Testis (tissue), 3 donors: Measurements from ENCODE around the gene ZBTB5. TPM values are rescaled to one million over a fixed set of nuclear protein-coding genes. Genes with fewer than 3 reads are reported as not detected.

Experiments used
- DNase-seq: peaks from one replicate; pipeline ENCODE4 v3.0.0-alpha.2; 2019
- H3K27ac ChIP-seq, 2 donors: fragments of 200-600 bp; sonication (generic); one replicate each; pipeline ENCODE4 v1.5.1; 2019
- H3K27me3 ChIP-seq: fragments of 200-600 bp; sonication (generic); one replicate; pipeline ENCODE4 v1.5.1; 2019
- H3K36me3 ChIP-seq: fragments of 200-600 bp; sonication (generic); one replicate; pipeline ENCODE4 v1.5.1; 2017; ENCODE audit warnings: low read depth; ENCODE audit errors: missing control alignments
- H3K4me1 ChIP-seq: fragments of 200-600 bp; sonication (generic); one replicate; pipeline ENCODE4 v1.5.1; 2019
- H3K4me3 ChIP-seq, 2 donors: fragments of 200-600 bp; sonication (generic); one replicate each; pipeline ENCODE4 v1.5.1; 2017 to 2019
- H3K9me3 ChIP-seq: fragments of 200-600 bp; sonication (generic); one replicate; pipeline ENCODE4 v1.5.1; 2017
- POLR2A ChIP-seq: fragments of 450-650 bp; IDR thresholded peaks from one replicate; pipeline ENCODE4 v1.6.1; 2017; ENCODE audit warnings: antibody characterized with exemption, mild to moderate bottlenecking, moderate library complexity
- WGBS, 2 donors: methylation state at CpG; one replicate each; pipeline ENCODE4 v1.1.5; 2018; 5-methylcytosine and 5-hydroxymethylcytosine counted together
- intact Hi-C: fragments of 100-400 bp; cut with DNase I; formaldehyde crosslinking; loops from one replicate; pipeline ENCODE4 v1.15.1; 2023; ENCODE audit warnings: low total_unique reads
- polyA plus RNA-seq: library from polyadenylated mRNA; stranded (reverse); fragments of 350-450 nt; fragmentation: Illumina TruSeq; extraction: RNeasy Lipid Tissue Mini Kit (QIAGEN cat#74804); gene quantifications from one replicate; pipeline ENCODE4 v1.2.3, GENCODE V29; 2014; ENCODE audit warnings: low read depth, low replicate concordance; ENCODE audit not compliant: insufficient read depth
- total RNA-seq, 2 donors: library from RNA; depleted of rRNA; stranded (reverse); fragments of >200 nt; gene quantifications; one replicate each; pipeline ENCODE4 v1.2.3, GENCODE V29; 2016
- TF ChIP-seq, protein P1 (sequence below), 3 experiments: fragments of 450-650 bp in 2 of 3; fragments of 200-600 bp in 1 of 3; sonication (generic) in 1 of 3; IDR thresholded peaks; one replicate each; pipeline ENCODE4 v1.5.1; 2016 to 2019; ENCODE audit warnings: antibody characterized with exemption in 3 of 3, mild to moderate bottlenecking in 2 of 3, moderate library complexity in 1 of 3

ZBTB5 gene
- total and polyA plus RNA-seq, 3 donors from 2014 or later: 20.4 to 33.8 (median 28.4) TPM

DNA sequence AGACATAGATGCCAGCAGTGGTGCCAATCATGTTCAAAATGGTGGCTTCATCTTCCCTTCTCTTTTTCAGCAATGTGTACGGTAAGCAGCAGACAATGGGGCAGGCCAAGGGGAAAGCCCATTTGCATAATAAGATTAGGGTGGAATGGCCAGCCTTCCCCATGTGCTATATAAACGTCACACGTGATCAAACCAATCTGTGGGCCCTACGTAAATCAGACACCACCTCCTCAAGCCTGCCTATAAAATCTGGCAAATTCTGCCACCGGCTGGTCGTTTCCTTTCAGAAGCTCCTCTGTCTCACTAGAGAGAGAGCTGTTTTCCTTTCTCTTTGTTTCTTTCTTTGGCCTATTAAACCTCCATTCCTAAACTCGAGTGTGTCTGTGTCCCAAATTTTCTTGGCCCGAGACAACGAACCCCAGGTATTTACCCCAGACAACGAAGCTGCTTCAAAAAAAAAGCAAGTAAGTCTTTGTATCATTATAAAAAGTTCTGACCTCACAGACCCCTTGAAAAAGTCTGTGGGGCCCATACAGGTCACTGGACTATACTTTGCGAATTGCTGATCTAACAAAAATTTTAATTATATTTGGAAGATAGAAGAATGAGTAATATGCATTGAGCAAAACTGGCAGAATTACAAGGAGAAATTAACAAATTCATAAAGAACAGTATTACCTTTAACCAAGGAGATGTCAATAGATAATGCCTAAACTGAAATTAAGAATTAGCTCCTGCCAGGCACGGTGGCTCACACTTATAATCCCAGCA, 15.2 kb downstream of the ZBTB5 start:
- Histone ChIP-seq H3K4me1 (peaks cover 11% of the 10 kb centered on the region), H3K27ac (no peak overlapping the region), H3K4me3 (no peak overlapping the region), H3K27me3 (no peaks in the 10 kb centered on the region), H3K9me3 (no peaks in the 10 kb centered on the region), H3K36me3 (no peaks in the 10 kb centered on the region)
- 75 to 82% methylated on average over 12 of the region's 12 CpGs for WGBS, 2 donors
- intact Hi-C loops: no loop called here
- DNase-seq: peak; percentile 2
- TF ChIP-seq POLR2A: no peak
- TF ChIP-seq, protein P1, sequence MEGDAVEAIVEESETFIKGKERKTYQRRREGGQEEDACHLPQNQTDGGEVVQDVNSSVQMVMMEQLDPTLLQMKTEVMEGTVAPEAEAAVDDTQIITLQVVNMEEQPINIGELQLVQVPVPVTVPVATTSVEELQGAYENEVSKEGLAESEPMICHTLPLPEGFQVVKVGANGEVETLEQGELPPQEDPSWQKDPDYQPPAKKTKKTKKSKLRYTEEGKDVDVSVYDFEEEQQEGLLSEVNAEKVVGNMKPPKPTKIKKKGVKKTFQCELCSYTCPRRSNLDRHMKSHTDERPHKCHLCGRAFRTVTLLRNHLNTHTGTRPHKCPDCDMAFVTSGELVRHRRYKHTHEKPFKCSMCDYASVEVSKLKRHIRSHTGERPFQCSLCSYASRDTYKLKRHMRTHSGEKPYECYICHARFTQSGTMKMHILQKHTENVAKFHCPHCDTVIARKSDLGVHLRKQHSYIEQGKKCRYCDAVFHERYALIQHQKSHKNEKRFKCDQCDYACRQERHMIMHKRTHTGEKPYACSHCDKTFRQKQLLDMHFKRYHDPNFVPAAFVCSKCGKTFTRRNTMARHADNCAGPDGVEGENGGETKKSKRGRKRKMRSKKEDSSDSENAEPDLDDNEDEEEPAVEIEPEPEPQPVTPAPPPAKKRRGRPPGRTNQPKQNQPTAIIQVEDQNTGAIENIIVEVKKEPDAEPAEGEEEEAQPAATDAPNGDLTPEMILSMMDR (IDR thresholded peaks at IDR 0.05): no peak

DNA sequence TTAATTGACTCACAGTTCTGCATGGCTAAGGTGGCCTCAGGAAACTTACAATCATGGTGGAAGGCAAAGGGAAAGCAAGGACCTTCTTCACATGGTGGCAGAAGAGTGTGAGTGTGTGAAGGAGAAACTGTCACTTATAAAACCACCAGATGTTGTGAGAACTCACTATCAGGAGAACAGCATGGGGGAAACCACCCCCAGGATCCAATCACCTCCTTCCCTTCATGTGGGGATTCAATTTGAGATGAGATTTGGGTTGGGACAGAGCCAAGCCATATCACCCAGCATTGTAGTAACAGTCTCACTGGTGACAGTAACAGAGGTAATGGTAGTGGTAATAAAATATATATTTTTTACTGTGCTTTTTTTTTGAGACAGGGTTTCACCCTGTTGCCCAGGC, 18.1 kb downstream of the ZBTB5 start:
- Histone ChIP-seq H3K4me1 (peaks cover 2% of the 10 kb centered on the region), H3K27ac (no peak overlapping the region), H3K36me3 (no peaks in the 10 kb centered on the region), H3K4me3 (no peak overlapping the region), H3K27me3 (no peaks in the 10 kb centered on the region), H3K9me3 (no peaks in the 10 kb centered on the region)
- intact Hi-C loops: no loop called here
- no peak for DNase-seq
- TF ChIP-seq POLR2A: no peak

DNA sequence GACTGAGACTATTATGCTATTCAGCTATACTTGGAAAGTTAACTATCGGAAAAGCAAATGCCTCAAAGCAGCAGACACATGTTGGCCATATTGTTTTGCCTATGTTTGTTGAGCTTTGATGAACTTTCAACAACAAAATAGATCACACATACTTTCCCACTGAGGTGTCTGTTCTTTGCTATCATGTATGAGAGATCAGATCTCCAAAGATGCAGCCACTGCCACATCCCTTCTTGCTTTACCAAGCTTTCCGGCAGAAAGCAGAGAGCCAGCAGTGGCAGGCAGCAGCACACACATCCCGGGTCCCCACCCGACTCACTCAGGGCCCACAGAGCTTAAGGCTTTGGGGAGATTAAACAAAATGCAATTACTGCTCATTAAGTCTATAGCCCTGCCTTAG, 18.8 kb downstream of the ZBTB5 start:
- no peaks in the 10 kb centered on the region for H3K4me1 ChIP-seq
- H3K4me3 ChIP-seq: no peak overlapping the region
- H3K27ac ChIP-seq: no peak overlapping the region
- intact Hi-C loops: no loop called here
- DNase-seq: no peak
- H3K36me3 ChIP-seq: no peaks in the 10 kb centered on the region
- H3K27me3 ChIP-seq: no peaks in the 10 kb centered on the region
- WGBS, 2 donors: 86 to 93% methylated on average over 4 of the region's 4 CpGs
- no peaks in the 10 kb centered on the region for H3K9me3 ChIP-seq
- TF ChIP-seq, protein P1 (IDR thresholded peaks at IDR 0.05): no peak
- no peak for TF ChIP-seq POLR2A

DNA sequence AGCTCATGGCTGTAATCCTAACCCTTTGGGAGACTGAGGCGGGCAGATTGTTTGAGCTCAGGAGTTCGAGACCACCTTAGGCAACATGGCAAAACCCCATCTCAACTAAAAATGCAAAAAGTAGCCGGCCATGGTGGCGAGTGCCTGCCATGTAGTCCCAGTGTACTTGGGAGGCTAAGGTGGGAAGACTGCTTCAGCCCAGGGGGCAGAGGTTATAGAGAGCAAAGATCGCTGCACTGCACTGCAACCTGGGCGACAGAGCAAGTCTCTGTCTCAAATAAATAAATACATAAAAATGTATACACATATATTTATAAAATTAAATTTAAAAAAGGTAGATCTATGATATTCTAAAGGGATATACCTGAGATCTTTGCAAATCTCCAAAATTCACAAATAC, 19.4 kb downstream of the ZBTB5 start:
- intact Hi-C loops: no loop called here
- 87 to 94% methylated on average over 6 of the region's 6 CpGs for WGBS, 2 donors
- no peak for TF ChIP-seq POLR2A
- TF ChIP-seq, protein P1 (IDR thresholded peaks at IDR 0.05): no peak

DNA sequence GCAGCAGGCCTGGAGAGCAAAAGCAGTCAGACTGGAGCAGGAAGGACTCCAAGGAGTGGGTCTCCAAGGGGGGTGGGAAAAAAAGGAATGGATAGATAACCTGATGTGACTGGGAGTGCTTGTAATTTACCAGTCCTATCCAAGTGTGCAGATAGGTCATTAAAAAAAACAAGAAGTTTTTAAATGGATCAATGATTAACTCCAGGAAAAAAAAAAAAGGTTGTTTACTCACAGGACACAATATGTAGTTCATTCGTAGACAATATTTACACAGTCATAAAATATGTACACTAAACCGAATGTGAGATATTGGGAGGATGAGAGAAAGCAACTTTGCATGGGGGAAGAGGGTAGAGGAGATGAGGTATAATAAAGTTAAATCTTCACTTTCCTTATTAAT, 20.4 kb downstream of the ZBTB5 start:
- no peak for TF ChIP-seq POLR2A
- TF ChIP-seq, protein P1 (IDR thresholded peaks at IDR 0.05): no peak
- Histone ChIP-seq H3K27ac (no peak overlapping the region), H3K4me1 (no peaks in the 10 kb centered on the region), H3K9me3 (no peaks in the 10 kb centered on the region), H3K27me3 (no peaks in the 10 kb centered on the region), H3K36me3 (no peaks in the 10 kb centered on the region), H3K4me3 (no peak overlapping the region)
- intact Hi-C loops: no loop called here
- no peak for DNase-seq
- WGBS, 2 donors: 81 to 84% methylated on average over 2 of the region's 2 CpGs

More for the DNA sequence above, 19.4 kb downstream of the ZBTB5 start:
- Histone ChIP-seq H3K27ac (no peak overlapping the region), H3K36me3 (no peaks in the 10 kb centered on the region), H3K4me3 (no peak overlapping the region), H3K9me3 (no peaks in the 10 kb centered on the region), H3K27me3 (no peaks in the 10 kb centered on the region), H3K4me1 (no peaks in the 10 kb centered on the region)
- no peak for DNase-seq
